Hepatic stellate cell (primary cell): ENCODE data around the gene TMED8.
A peak's percentile ranks its signal among the peaks of the same experiment; 100 is the strongest.
"Not testable (repeated sequence)": the region's sequence is repeated elsewhere in the genome, so short reads cannot be mapped to it uniquely, and the experiment has no call there.

Experiments used
- DNase-seq: peaks from one replicate; pipeline ENCODE4 v3.0.0; 2011; ENCODE audit warnings: low spot score

The TMED8 gene

GRCh38 chr14:77364146-77364545 lies 12.7 kb downstream of the TMED8 start:
- no peak for DNase-seq

- DNase-seq: no peak
Measured at GRCh38 chr14:77359626-77360025, 17.3 kb downstream of the TMED8 start.

GRCh38 chr14:77356899-77357298 lies 20.0 kb downstream of the TMED8 start:
- no peak for DNase-seq

- DNase-seq: no peak
Measured at GRCh38 chr14:77355811-77356210, 21.1 kb downstream of the TMED8 start.

- DNase-seq: no peak
Measured at GRCh38 chr14:77353469-77354141, 23.3 kb downstream of the TMED8 start.

- no peak for DNase-seq
Measured at GRCh38 chr14:77347751-77348150, 29.1 kb downstream of the TMED8 start.

GRCh38 chr14:77346495-77346894 lies 30.4 kb downstream of the TMED8 start:
- no peak for DNase-seq

- DNase-seq: no peak
Measured at GRCh38 chr14:77344377-77344996, 32.4 kb downstream of the TMED8 start.

GRCh38 chr14:77343662-77344061 lies 33.2 kb downstream of the TMED8 start:
- no peak for DNase-seq

GRCh38 chr14:77342726-77343397 lies 34.0 kb downstream of the TMED8 start:
- DNase-seq: no peak

GRCh38 chr14:77340389-77340788 lies 36.5 kb downstream of the TMED8 start:
- no peak for DNase-seq

GRCh38 chr14:77339407-77339806 lies 37.5 kb downstream of the TMED8 start:
- peak; percentile 46 for DNase-seq

GRCh38 chr14:77338302-77338701 lies 38.6 kb downstream of the TMED8 start:
- no peak for DNase-seq

- DNase-seq: no peak
Measured at GRCh38 chr14:77337880-77338279, 39.0 kb downstream of the TMED8 start.

- not testable (repeated sequence) for DNase-seq
Measured at GRCh38 chr14:77337255-77337654, 39.6 kb downstream of the TMED8 start.

- no peak for DNase-seq
Measured at GRCh38 chr14:77335576-77335975, 41.3 kb downstream of the TMED8 start.

GRCh38 chr14:77329872-77330271 lies 47.0 kb downstream of the TMED8 start:
- DNase-seq: no peak

GRCh38 chr14:77327111-77327510 lies 49.8 kb downstream of the TMED8 start:
- DNase-seq: no peak

GRCh38 chr14:77325746-77326094 lies 51.2 kb downstream of the TMED8 start:
- no peak for DNase-seq

- DNase-seq: no peak
Measured at GRCh38 chr14:77324816-77325745, 51.8 kb downstream of the TMED8 start.

GRCh38 chr14:77324289-77324688 lies 52.6 kb downstream of the TMED8 start:
- DNase-seq: no peak

GRCh38 chr14:77323571-77323970 lies 53.3 kb downstream of the TMED8 start:
- DNase-seq: no peak
